Cardiac muscle cell (in vitro differentiated cells and primary cell): ENCODE measurements around the gene GPR151. TPM values are rescaled to one million over a fixed set of nuclear protein-coding genes. Genes with fewer than 3 reads are reported as not detected.

Experiments
- DNase-seq, 2 donors: peaks; one replicate each; pipeline versions ENCODE4 v3.0.0 to v3.0.0-alpha.2; 2010 to 2017; ENCODE audit warnings: low read depth in 1 of 2, low spot score in 1 of 2
- H3K27ac ChIP-seq: fragments of 200-600 bp; sonication (generic); 2 replicates; pipeline ENCODE4 v1.5.1; 2016
- H3K27me3 ChIP-seq: fragments of 200-600 bp; sonication (generic); 2 replicates; pipeline ENCODE4 v1.6.0; 2016; ENCODE audit warnings: control low read depth
- H3K36me3 ChIP-seq: fragments of 200-600 bp; sonication (generic); 2 replicates; pipeline ENCODE4 v1.5.1; 2016; ENCODE audit warnings: control low read depth
- H3K4me1 ChIP-seq: fragments of 200-600 bp; sonication (generic); 2 replicates; pipeline ENCODE4 v1.8.1; 2017; ENCODE audit warnings: low read depth, mild to moderate bottlenecking, mixed run types
- H3K4me3 ChIP-seq: fragments of 200-600 bp; sonication (generic); 2 replicates; pipeline ENCODE4 v1.5.1; 2016; ENCODE audit warnings: mild to moderate bottlenecking
- H3K9me3 ChIP-seq: fragments of 200-600 bp; sonication (generic); 2 replicates; pipeline ENCODE4 v1.5.1; 2017; ENCODE audit warnings: low read depth, mild to moderate bottlenecking, control low read depth
- CTCF ChIP-seq: IDR thresholded peaks from 2 replicates; pipeline ENCODE4 v1.5.1; 2012; ENCODE audit warnings: low read depth, mild to moderate bottlenecking, low read length
- polyA plus RNA-seq: library from polyadenylated mRNA; unstranded; fragments of >200 nt; fragmentation: Nextera tagmentation; extraction: Ambion mirVana; gene quantifications from 2 replicates; pipeline ENCODE4 v1.2.1, GENCODE V29; 2016
- total RNA-seq: library from RNA; depleted of rRNA; stranded (reverse); fragments of >200 nt; gene quantifications from 2 replicates; pipeline ENCODE4 v1.2.3, GENCODE V29; 2016

Gene GPR151
- total and polyA plus RNA-seq, 2 experiments from 2014 or later: not detected

- Histone ChIP-seq H3K9me3 (no peaks in the 10 kb centered on the region), H3K27me3 (no peaks in the 10 kb centered on the region), H3K36me3 (peaks cover 55% of the 10 kb centered on the region), H3K27ac (peak overlapping the region; percentile 71), H3K4me3 (no peak overlapping the region), H3K4me1 (peaks cover 12% of the 10 kb centered on the region)
- no peak for TF ChIP-seq CTCF
- peak in 1 of 2 donors; percentile 5 for DNase-seq
Observed at GRCh38 chr5:146484714-146485391, 31.1 kb downstream of the GPR151 start.

- Histone ChIP-seq H3K4me3 (no peak overlapping the region), H3K4me1 (peaks cover 12% of the 10 kb centered on the region), H3K27ac (no peak overlapping the region), H3K9me3 (no peaks in the 10 kb centered on the region), H3K36me3 (peaks cover 70% of the 10 kb centered on the region), H3K27me3 (no peaks in the 10 kb centered on the region)
- DNase-seq: no peak
- no peak for TF ChIP-seq CTCF
Observed at GRCh38 chr5:146482775-146483174, 33.2 kb downstream of the GPR151 start.

GRCh38 chr5:146475906-146476305 is 40.1 kb downstream of the GPR151 start:
- Histone ChIP-seq H3K4me1 (no peaks in the 10 kb centered on the region), H3K27ac (no peak overlapping the region), H3K27me3 (no peaks in the 10 kb centered on the region), H3K4me3 (no peak overlapping the region), H3K9me3 (no peaks in the 10 kb centered on the region), H3K36me3 (peaks cover 67% of the 10 kb centered on the region)
- TF ChIP-seq CTCF: no peak
- peak in 1 of 2 donors; percentile 53 for DNase-seq

GRCh38 chr5:146475190-146475780 is 40.7 kb downstream of the GPR151 start:
- Histone ChIP-seq H3K27ac (no peak overlapping the region), H3K4me1 (no peaks in the 10 kb centered on the region), H3K36me3 (peaks cover 68% of the 10 kb centered on the region), H3K9me3 (no peaks in the 10 kb centered on the region), H3K4me3 (no peak overlapping the region), H3K27me3 (no peaks in the 10 kb centered on the region)
- peak in 1 of 2 donors; percentile 10 for DNase-seq
- peak; percentile 41 for TF ChIP-seq CTCF

- no peak for TF ChIP-seq CTCF
- Histone ChIP-seq H3K27ac (no peak overlapping the region), H3K9me3 (no peaks in the 10 kb centered on the region)
Observed at GRCh38 chr5:146474065-146474464, 41.9 kb downstream of the GPR151 start.

More at GRCh38 chr5:146474065-146474464, 41.9 kb downstream of the GPR151 start:
- H3K27me3 ChIP-seq: no peaks in the 10 kb centered on the region
- no peak for DNase-seq
- H3K4me3 ChIP-seq: no peak overlapping the region
- H3K36me3 ChIP-seq: peaks cover 69% of the 10 kb centered on the region
- H3K4me1 ChIP-seq: no peaks in the 10 kb centered on the region
